GM10248 (cell line): ENCODE data around the gene CALHM5.

ENCODE experiments used
- CTCF ChIA-PET: fragments of 300-600 bp; sonication (Branson Sonifier 250); formaldehyde crosslinking; extraction: SDS; loops from one replicate; lab custom pipeline; 2021; ENCODE audit warnings: antibody characterized with exemption; lab: Yijun Ruan, JAX
- POLR2A ChIA-PET: fragments of 350-650 bp; sonication (Branson Sonifier 250); formaldehyde crosslinking; extraction: SDS; loops from one replicate; lab custom pipeline; 2020; ENCODE audit warnings: antibody characterized with exemption; lab: Yijun Ruan, JAX
- DNase-seq: peaks from one replicate; pipeline ENCODE4 v3.0.0; 2012; ENCODE audit errors: extremely low spot score
- TF ChIP-seq, protein P1 (sequence below): IDR thresholded peaks from 2 replicates; pipeline ENCODE4 v1.5.1; 2012; ENCODE audit warnings: mild to moderate bottlenecking, low read depth; ENCODE audit errors: extremely low read depth, missing control alignments, control extremely low read depth

The CALHM5 gene, protein sequence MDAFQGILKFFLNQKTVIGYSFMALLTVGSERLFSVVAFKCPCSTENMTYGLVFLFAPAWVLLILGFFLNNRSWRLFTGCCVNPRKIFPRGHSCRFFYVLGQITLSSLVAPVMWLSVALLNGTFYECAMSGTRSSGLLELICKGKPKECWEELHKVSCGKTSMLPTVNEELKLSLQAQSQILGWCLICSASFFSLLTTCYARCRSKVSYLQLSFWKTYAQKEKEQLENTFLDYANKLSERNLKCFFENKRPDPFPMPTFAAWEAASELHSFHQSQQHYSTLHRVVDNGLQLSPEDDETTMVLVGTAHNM

DNA sequence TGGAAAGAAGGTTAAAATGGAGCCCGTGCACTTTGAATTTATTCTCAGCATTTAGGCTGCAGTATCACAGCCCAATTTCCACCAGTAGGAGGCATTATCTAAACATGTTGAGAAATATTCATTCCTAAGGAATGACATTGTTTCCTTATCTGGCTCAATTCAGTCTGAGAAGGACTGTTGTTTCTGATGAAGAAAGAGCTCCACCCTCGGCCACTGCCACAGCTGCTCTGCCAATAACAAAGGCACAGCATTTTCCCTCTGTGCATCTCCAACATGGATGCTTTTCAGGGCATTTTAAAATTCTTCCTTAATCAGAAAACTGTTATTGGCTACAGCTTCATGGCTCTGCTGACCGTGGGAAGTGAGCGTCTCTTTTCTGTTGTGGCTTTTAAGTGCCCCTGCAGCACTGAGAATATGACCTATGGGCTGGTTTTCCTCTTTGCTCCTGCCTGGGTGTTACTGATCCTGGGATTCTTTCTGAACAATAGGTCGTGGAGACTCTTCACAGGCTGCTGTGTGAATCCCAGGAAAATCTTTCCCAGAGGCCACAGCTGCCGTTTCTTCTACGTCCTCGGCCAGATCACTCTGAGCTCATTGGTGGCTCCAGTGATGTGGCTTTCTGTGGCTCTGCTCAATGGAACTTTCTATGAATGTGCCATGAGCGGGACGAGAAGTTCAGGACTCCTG, at the start of gene CALHM5:
Gene CALHM5, plus strand, starts transcription at position 216 of the 687 bp plus-strand sequence. Its CDS starts 58 bp downstream, at position 274.
- DNase-seq, result no peak
- TF ChIP-seq, protein P1, sequence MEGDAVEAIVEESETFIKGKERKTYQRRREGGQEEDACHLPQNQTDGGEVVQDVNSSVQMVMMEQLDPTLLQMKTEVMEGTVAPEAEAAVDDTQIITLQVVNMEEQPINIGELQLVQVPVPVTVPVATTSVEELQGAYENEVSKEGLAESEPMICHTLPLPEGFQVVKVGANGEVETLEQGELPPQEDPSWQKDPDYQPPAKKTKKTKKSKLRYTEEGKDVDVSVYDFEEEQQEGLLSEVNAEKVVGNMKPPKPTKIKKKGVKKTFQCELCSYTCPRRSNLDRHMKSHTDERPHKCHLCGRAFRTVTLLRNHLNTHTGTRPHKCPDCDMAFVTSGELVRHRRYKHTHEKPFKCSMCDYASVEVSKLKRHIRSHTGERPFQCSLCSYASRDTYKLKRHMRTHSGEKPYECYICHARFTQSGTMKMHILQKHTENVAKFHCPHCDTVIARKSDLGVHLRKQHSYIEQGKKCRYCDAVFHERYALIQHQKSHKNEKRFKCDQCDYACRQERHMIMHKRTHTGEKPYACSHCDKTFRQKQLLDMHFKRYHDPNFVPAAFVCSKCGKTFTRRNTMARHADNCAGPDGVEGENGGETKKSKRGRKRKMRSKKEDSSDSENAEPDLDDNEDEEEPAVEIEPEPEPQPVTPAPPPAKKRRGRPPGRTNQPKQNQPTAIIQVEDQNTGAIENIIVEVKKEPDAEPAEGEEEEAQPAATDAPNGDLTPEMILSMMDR, result no peak
- ChIA-PET CTCF (interaction anchor here (0.8 to 2.5 kb wide), 5 partner anchors 9 to 43 kb away, joined by 3 to 9 read pairs (median 3); no protein-coding TSS in a partner anchor), POLR2A (no interaction called here)

DNA sequence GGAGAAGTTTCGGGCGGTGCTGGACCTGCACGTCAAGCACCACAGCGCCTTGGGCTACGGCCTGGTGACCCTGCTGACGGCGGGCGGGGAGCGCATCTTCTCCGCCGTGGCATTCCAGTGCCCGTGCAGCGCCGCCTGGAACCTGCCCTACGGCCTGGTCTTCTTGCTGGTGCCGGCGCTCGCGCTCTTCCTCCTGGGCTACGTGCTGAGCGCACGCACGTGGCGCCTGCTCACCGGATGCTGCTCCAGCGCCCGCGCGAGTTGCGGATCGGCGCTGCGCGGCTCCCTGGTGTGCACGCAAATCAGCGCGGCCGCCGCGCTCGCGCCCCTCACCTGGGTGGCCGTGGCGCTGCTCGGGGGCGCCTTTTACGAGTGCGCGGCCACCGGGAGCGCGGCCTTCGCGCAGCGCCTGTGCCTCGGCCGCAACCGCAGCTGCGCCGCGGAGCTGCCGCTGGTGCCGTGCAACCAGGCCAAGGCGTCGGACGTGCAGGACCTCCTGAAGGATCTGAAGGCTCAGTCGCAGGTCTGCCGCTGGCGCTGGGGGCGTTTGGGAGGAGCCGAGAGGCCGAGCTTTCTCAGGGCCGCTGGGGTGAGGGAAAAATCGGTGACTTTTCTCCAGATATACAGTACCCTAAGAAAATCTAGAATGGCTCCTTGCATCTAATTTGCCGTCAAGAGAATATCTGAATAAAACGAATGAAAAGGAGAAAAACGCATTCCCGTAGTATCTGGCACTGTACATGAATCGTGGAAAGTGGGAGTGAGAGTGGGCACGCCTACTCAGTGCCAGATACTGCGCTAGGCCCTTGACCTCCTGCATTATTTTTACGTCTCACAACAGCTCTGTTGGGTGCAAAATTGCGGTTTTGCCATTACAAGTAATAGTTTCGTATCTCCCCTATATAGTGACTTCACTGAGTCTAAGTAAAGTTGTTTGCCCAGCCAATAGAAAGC, 49.2 kb upstream of the CALHM5 start:
- peak; percentile 78 for DNase-seq
- TF ChIP-seq, protein P1, result no peak
- CTCF ChIA-PET, result interaction anchor here (1.2 to 2.9 kb wide), 7 partner anchors 9 to 174 kb away, joined by 3 to 13 read pairs (median 4); no protein-coding TSS in a partner anchor
- POLR2A ChIA-PET, result no interaction called here

DNA sequence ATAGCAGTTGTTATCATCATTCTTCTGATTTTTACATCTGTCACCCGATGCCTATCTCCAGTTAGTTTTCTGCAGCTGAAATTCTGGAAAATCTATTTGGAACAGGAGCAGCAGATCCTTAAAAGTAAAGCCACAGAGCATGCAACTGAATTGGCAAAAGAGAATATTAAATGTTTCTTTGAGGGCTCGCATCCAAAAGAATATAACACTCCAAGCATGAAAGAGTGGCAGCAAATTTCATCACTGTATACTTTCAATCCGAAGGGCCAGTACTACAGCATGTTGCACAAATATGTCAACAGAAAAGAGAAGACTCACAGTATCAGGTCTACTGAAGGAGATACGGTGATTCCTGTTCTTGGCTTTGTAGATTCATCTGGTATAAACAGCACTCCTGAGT, 48.1 kb upstream of the CALHM5 start:
- TF ChIP-seq, protein P1, result no peak
- POLR2A ChIA-PET, result no interaction called here
- CTCF ChIA-PET, result interaction anchor here (0.8 to 2.9 kb wide), 6 partner anchors 12 to 175 kb away, joined by 3 to 13 read pairs (median 4); no protein-coding TSS in a partner anchor
- DNase-seq, result no peak

DNA sequence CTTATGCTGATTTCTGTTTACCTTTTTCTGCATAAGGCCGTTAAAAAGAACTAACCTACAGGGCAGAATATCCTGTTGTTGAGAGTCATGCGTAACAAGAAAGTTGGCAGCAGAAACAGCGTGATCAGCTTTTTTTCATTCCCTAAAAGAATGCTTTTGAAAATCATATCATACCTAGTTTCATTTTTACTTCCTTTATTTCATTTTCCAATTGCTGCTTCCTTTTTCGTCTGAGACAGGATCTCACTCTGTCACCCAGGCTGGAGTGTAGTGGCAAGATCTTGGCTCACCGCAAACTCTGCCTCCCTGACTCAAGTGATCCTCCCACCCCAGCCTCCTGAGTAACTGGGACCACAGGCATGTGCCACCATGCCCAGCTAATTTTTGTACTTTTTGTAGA, 46.2 kb upstream of the CALHM5 start:
- POLR2A ChIA-PET, result no interaction called here
- CTCF ChIA-PET, result no interaction called here
- TF ChIP-seq, protein P1, result no peak
- no peak for DNase-seq

DNA sequence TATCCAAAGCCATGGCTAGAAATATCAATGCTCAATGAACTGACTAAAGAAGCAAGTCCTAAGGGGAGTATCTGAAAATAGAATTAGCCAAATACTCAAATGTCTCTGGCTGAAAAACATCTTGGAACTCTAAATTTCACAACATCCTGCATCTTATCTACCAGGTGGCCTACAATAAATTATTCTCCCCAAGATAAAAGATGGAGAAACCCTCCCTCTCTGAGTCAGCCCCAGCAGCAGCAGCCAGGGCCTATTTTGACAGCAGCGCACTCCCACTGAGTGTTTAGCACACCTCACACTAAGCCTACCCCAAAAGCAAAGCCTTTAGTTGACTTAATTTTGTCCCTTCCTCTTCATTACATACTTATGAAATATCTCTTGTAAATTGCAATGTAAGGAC, 44.3 kb upstream of the CALHM5 start:
- POLR2A ChIA-PET, result no interaction called here
- DNase-seq, result no peak
- TF ChIP-seq, protein P1, result no peak
- CTCF ChIA-PET, result no interaction called here

DNA sequence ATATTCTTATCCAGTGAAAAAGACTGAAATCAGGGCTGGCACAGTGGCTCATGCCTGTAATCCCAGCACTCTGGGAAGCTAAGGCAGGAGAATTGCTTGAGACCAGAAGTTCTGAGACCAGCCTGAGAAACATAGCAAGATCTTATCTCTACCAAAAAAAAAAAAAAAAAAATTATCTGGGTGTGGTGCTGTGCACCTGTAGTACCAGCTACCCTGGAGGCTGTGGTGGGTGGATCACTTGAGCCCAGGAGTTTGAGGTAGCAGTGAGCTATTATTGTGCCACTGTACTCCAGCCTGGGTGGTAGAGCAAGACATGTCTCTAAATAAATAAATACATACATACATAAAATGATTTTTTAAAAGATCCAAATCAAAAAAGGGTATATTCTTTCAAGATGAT, 43.9 kb upstream of the CALHM5 start:
- ChIA-PET POLR2A (no interaction called here), CTCF (no interaction called here)
- DNase-seq, result no peak
- TF ChIP-seq, protein P1, result no peak
